IMR-90 (cell line): Measurements from ENCODE around the gene SLC25A19. TPM values are rescaled to one million over a fixed set of nuclear protein-coding genes. Genes with fewer than 3 reads are reported as not detected.
A peak's percentile ranks its signal among the peaks of the same experiment; 100 is the strongest.

Experiments used
- ATAC-seq: fragments of 200-7000 bp; cut with Tn5 transposase; 2 replicates; pipeline ENCODE4 v1.9.1; 2020; ENCODE audit warnings: low read depth, mild to moderate bottlenecking, moderate library complexity
- BruUV-seq: library from RNA; stranded (reverse); fragments of 400-500 nt; replicated peaks from 2 replicates; lab custom pipeline; 2021; lab: Mats Ljungman, UMichigan
- CTCF ChIA-PET: fragments of 300-600 bp; formaldehyde crosslinking; extraction: SDS; loops from one replicate; lab custom pipeline; 2021; ENCODE audit warnings: antibody characterized with exemption; lab: Yijun Ruan, JAX
- POLR2A ChIA-PET: fragments of 300-600 bp; sonication (Branson Sonifier 250); formaldehyde crosslinking; loops from one replicate; lab custom pipeline; 2022; ENCODE audit warnings: antibody characterized with exemption; ENCODE audit not compliant: unreplicated experiment; lab: Charles Lee
- DNase-seq: peaks from one replicate; pipeline ENCODE4 v3.0.0; 2013
- H2AFZ ChIP-seq: replicated peaks from 2 replicates; pipeline ENCODE3; 2013; ENCODE audit warnings: low read length, mild to moderate bottlenecking; ENCODE audit not compliant: poor library complexity
- H2AK5ac ChIP-seq: 2 replicates; pipeline ENCODE4 v1.6.1; 2013; ENCODE audit warnings: low read depth, low read length, inconsistent platforms
- H2AK9ac ChIP-seq: replicated peaks from 2 replicates; pipeline ENCODE3; 2013; ENCODE audit warnings: mild to moderate bottlenecking, low read depth, low read length, moderate library complexity; ENCODE audit not compliant: poor library complexity
- H2BK120ac ChIP-seq: 2 replicates; pipeline ENCODE4 v1.6.1; 2013; ENCODE audit warnings: low read depth, low read length, inconsistent platforms
- H2BK15ac ChIP-seq: 3 replicates; pipeline ENCODE4 v1.6.1; 2013; ENCODE audit warnings: low read depth, low read length, inconsistent platforms
- H2BK20ac ChIP-seq: 2 replicates; pipeline ENCODE4 v1.6.1; 2013; ENCODE audit warnings: low read depth, mild to moderate bottlenecking, inconsistent platforms, low read length, moderate library complexity
- H2BK5ac ChIP-seq: 2 replicates; pipeline ENCODE4 v1.6.1; 2013; ENCODE audit warnings: mild to moderate bottlenecking, low read depth, low read length, inconsistent platforms; ENCODE audit not compliant: poor library complexity, severe bottlenecking
- H3K14ac ChIP-seq: replicated peaks from 2 replicates; pipeline ENCODE4 v1.6.1; 2013; ENCODE audit warnings: low read depth, low read length, inconsistent platforms
- H3K18ac ChIP-seq: 2 replicates; pipeline ENCODE4 v1.6.1; 2013; ENCODE audit warnings: low read depth, low read length, control low read depth
- H3K23ac ChIP-seq: 2 replicates; pipeline ENCODE4 v1.6.1; 2013; ENCODE audit warnings: low read depth, low read length, inconsistent platforms
- H3K27ac ChIP-seq: 2 replicates; pipeline ENCODE4 v1.5.1; 2013; ENCODE audit warnings: mild to moderate bottlenecking, control low read depth, low read length; ENCODE audit not compliant: insufficient read depth
- H3K27me3 ChIP-seq: 2 replicates; pipeline ENCODE4 v1.6.1; 2013; ENCODE audit warnings: low read length; ENCODE audit not compliant: control insufficient read depth, insufficient read depth
- H3K36me3 ChIP-seq: 2 replicates; pipeline ENCODE4 v1.6.1; 2013; ENCODE audit warnings: low read length, mixed read lengths; ENCODE audit not compliant: control insufficient read depth, insufficient read depth
- H3K4ac ChIP-seq: 2 replicates; pipeline ENCODE4 v1.6.1; 2013; ENCODE audit warnings: low read depth, low read length, inconsistent platforms
- H3K4me1 ChIP-seq: 2 replicates; pipeline ENCODE4 v1.6.1; 2013; ENCODE audit warnings: low read length, mixed read lengths; ENCODE audit not compliant: control insufficient read depth, insufficient read depth
- H3K4me2 ChIP-seq: 2 replicates; pipeline ENCODE4 v1.6.1; 2013; ENCODE audit warnings: low read depth, mild to moderate bottlenecking, control low read depth, low read length, moderate library complexity
- H3K4me3 ChIP-seq: 2 replicates; pipeline ENCODE4 v1.5.1; 2013; ENCODE audit warnings: low read depth, mild to moderate bottlenecking, control low read depth, low read length, moderate library complexity; ENCODE audit not compliant: insufficient read depth
- H3K56ac ChIP-seq: 2 replicates; pipeline ENCODE4 v1.6.1; 2013; ENCODE audit warnings: low read length, inconsistent platforms; ENCODE audit not compliant: insufficient read depth; ENCODE audit errors: extremely low read depth
- H3K79me1 ChIP-seq, 2 experiments: 2 replicates each; pipeline ENCODE4 v1.6.1; 2013; ENCODE audit warnings: low read length in 2 of 2, inconsistent platforms in 1 of 2, low read depth in 1 of 2
- H3K9ac ChIP-seq: 2 replicates; pipeline ENCODE4 v1.6.1; 2013; ENCODE audit warnings: low read depth, low read length, control low read depth
- H3K9me1 ChIP-seq: 2 replicates; pipeline ENCODE4 v1.6.1; 2013; ENCODE audit warnings: low read length, inconsistent platforms; ENCODE audit not compliant: insufficient read depth
- H3K9me3 ChIP-seq: 2 replicates; pipeline ENCODE4 v1.6.1; 2013; ENCODE audit warnings: low read length; ENCODE audit not compliant: control insufficient read depth, insufficient read depth
- H4K20me1 ChIP-seq: 2 replicates; pipeline ENCODE4 v1.6.1; 2013; ENCODE audit warnings: low read length, inconsistent platforms; ENCODE audit not compliant: insufficient read depth
- H4K5ac ChIP-seq: 2 replicates; pipeline ENCODE4 v1.6.1; 2013; ENCODE audit warnings: mild to moderate bottlenecking, low read depth, low read length, control low read depth
- H4K8ac ChIP-seq, 2 experiments: 2 replicates each; pipeline ENCODE4 v1.6.1; 2013; ENCODE audit warnings: low read depth in 2 of 2, low read length in 2 of 2, control low read depth in 1 of 2, inconsistent platforms in 1 of 2
- H4K91ac ChIP-seq: 2 replicates; pipeline ENCODE4 v1.6.1; 2013; ENCODE audit warnings: low read depth, low read length, inconsistent platforms; ENCODE audit not compliant: insufficient read depth
- BHLHE40 ChIP-seq: fragments of 150-350 bp; IDR thresholded peaks from 2 replicates; pipeline ENCODE4 v1.6.1; 2016; ENCODE audit warnings: mild to moderate bottlenecking, low read depth, low read length
- CEBPB ChIP-seq: IDR thresholded peaks from 2 replicates; pipeline ENCODE4 v1.6.1; 2012; ENCODE audit warnings: low read depth, low read length, improper control_type of control experiment
- CHD1 ChIP-seq: IDR thresholded peaks from 2 replicates; pipeline ENCODE4 v1.6.1; 2012; ENCODE audit warnings: low read depth, low read length, improper control_type of control experiment
- FOS ChIP-seq: fragments of 150-350 bp; IDR thresholded peaks from 2 replicates; pipeline ENCODE4 v1.6.1; 2016; ENCODE audit warnings: low read depth, low read length
- MAFK ChIP-seq: IDR thresholded peaks from 2 replicates; pipeline ENCODE4 v1.6.1; 2012; ENCODE audit warnings: low read depth, low read length, improper control_type of control experiment
- MAZ ChIP-seq: IDR thresholded peaks from 2 replicates; pipeline ENCODE4 v1.6.1; 2012; ENCODE audit warnings: low read depth, mild to moderate bottlenecking, low read length, improper control_type of control experiment, moderate library complexity, borderline replicate concordance
- MXI1 ChIP-seq: IDR thresholded peaks from 2 replicates; pipeline ENCODE4 v1.6.1; 2012; ENCODE audit warnings: low read depth, mild to moderate bottlenecking, low read length, moderate library complexity, borderline replicate concordance
- NFE2L2 ChIP-seq: fragments of 150-350 bp; IDR thresholded peaks from 2 replicates; pipeline ENCODE4 v1.6.1; 2016; ENCODE audit warnings: low read depth, mild to moderate bottlenecking, low read length
- POLR2A ChIP-seq: IDR thresholded peaks from 2 replicates; pipeline ENCODE4 v1.6.1; 2012; ENCODE audit warnings: mild to moderate bottlenecking, low read depth, low read length
- RAD21 ChIP-seq: IDR thresholded peaks from 2 replicates; pipeline ENCODE4 v1.6.1; 2012; ENCODE audit warnings: low read length, improper control_type of control experiment
- RCOR1 ChIP-seq: IDR thresholded peaks from 2 replicates; pipeline ENCODE4 v1.6.1; 2012; ENCODE audit warnings: mild to moderate bottlenecking, low read length, improper control_type of control experiment; ENCODE audit not compliant: insufficient replicate concordance
- RFX5 ChIP-seq: IDR thresholded peaks from 2 replicates; pipeline ENCODE4 v1.8.0; 2012; ENCODE audit warnings: low read depth, mild to moderate bottlenecking, low read length, moderate library complexity
- SMC3 ChIP-seq: fragments of 150-350 bp; IDR thresholded peaks from 2 replicates; pipeline ENCODE4 v1.6.1; 2016; ENCODE audit warnings: low read depth, mild to moderate bottlenecking, antibody characterized with exemption, low read length, moderate library complexity
- WGBS, 2 experiments: methylation state at CpG; one replicate each; pipeline versions ENCODE4 v1.1.5 to v1.1.7; 2013; ENCODE audit warnings: missing lambda C conversion rate in 2 of 2; ENCODE audit not compliant: insufficient read length in 1 of 2; ENCODE audit errors: extremely low coverage in 2 of 2; 5-methylcytosine and 5-hydroxymethylcytosine counted together
- dilution Hi-C: fragments of 300-500 bp; cut with HindIII; formaldehyde crosslinking; loops from one replicate; pipeline ENCODE4 v1.14.3; 2018; ENCODE audit warnings: low sequenced_read_pairs; ENCODE audit not compliant: unreplicated experiment
- in situ Hi-C: fragments of 300-500 bp; cut with MboI; formaldehyde crosslinking; loops from 3 replicates; pipeline ENCODE4 v1.14.3; 2019; ENCODE audit warnings: low sequenced_read_pairs, inconsistent platforms, mixed read lengths
- intact Hi-C: fragments of 100-400 bp; cut with micrococcal nuclease; formaldehyde crosslinking; loops from 2 replicates; pipeline ENCODE4 v1.10.0; 2022
- polyA plus RNA-seq, 3 experiments: library from polyadenylated mRNA; depleted of rRNA; stranded (reverse); fragments of >200 nt; gene quantifications; 2 replicates each; pipeline ENCODE4 v1.2.3, GENCODE V29; 2012; ENCODE audit warnings: low replicate concordance in 1 of 3
- total RNA-seq: library from RNA; depleted of rRNA; stranded (reverse); fragments of >200 nt; gene quantifications from 2 replicates; pipeline ENCODE4 v1.2.3, GENCODE V29; 2012
- TF ChIP-seq, protein P1 (sequence below): conservative IDR thresholded peaks from 2 replicates; pipeline ENCODE4 v1.5.1; 2012; ENCODE audit warnings: mild to moderate bottlenecking, low read depth, low read length, improper control_type of control experiment
- TF ChIP-seq, protein P2 (sequence below): fragments of 150-350 bp; IDR thresholded peaks from 2 replicates; pipeline ENCODE4 v1.6.1; 2016; ENCODE audit warnings: low read depth, mild to moderate bottlenecking, low read length, moderate library complexity, borderline replicate concordance
- TF ChIP-seq, protein P3 (sequence below): fragments of 150-350 bp; IDR thresholded peaks from 2 replicates; pipeline ENCODE4 v1.6.1; 2017; ENCODE audit warnings: mild to moderate bottlenecking, antibody characterized with exemption, low read length, low read depth

The SLC25A19 gene
- total and polyA plus RNA-seq, 2 of the 4 experiments (the other 2 are of a cell fraction): 9.1 to 9.2 TPM

DNA sequence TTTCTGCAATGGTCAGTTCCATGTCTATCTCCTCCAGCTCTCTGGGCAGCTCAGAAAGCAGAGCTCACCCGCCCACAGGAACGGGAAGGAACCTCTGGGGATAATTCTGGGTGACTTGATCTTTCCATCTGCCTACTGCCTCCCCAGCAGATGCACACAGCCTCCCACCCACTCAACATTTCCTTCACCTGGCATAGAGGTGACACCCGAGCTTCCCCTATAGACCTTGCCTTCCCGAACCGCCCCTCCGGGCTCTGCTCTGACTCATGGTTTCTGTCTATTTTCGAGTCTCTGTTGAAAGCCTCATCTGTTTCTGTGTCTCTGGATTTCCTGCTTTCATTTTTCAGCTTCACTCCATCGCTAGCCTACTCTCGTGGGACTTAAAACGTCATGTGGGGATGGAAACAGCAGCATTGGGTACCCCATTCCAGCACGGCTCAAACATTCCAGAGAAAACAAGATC lies 39.2 kb downstream of the SLC25A19 start:
- no peak for TF ChIP-seq RAD21
- no peak for TF ChIP-seq POLR2A
- TF ChIP-seq, protein P1, sequence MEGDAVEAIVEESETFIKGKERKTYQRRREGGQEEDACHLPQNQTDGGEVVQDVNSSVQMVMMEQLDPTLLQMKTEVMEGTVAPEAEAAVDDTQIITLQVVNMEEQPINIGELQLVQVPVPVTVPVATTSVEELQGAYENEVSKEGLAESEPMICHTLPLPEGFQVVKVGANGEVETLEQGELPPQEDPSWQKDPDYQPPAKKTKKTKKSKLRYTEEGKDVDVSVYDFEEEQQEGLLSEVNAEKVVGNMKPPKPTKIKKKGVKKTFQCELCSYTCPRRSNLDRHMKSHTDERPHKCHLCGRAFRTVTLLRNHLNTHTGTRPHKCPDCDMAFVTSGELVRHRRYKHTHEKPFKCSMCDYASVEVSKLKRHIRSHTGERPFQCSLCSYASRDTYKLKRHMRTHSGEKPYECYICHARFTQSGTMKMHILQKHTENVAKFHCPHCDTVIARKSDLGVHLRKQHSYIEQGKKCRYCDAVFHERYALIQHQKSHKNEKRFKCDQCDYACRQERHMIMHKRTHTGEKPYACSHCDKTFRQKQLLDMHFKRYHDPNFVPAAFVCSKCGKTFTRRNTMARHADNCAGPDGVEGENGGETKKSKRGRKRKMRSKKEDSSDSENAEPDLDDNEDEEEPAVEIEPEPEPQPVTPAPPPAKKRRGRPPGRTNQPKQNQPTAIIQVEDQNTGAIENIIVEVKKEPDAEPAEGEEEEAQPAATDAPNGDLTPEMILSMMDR: no peak
- no peak for TF ChIP-seq RCOR1
- TF ChIP-seq CEBPB: no peak
- no peak for TF ChIP-seq SMC3
- no peak for TF ChIP-seq BHLHE40
- TF ChIP-seq MAFK: no peak
- TF ChIP-seq, protein P2, sequence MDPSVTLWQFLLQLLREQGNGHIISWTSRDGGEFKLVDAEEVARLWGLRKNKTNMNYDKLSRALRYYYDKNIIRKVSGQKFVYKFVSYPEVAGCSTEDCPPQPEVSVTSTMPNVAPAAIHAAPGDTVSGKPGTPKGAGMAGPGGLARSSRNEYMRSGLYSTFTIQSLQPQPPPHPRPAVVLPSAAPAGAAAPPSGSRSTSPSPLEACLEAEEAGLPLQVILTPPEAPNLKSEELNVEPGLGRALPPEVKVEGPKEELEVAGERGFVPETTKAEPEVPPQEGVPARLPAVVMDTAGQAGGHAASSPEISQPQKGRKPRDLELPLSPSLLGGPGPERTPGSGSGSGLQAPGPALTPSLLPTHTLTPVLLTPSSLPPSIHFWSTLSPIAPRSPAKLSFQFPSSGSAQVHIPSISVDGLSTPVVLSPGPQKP: no peak
- no peak for TF ChIP-seq MAZ
- no peak for TF ChIP-seq MXI1
- no peak for TF ChIP-seq FOS
- no peak for TF ChIP-seq NFE2L2
- TF ChIP-seq, protein P3, sequence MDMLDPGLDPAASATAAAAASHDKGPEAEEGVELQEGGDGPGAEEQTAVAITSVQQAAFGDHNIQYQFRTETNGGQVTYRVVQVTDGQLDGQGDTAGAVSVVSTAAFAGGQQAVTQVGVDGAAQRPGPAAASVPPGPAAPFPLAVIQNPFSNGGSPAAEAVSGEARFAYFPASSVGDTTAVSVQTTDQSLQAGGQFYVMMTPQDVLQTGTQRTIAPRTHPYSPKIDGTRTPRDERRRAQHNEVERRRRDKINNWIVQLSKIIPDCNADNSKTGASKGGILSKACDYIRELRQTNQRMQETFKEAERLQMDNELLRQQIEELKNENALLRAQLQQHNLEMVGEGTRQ: no peak
- TF ChIP-seq RFX5: no peak
- no peak for TF ChIP-seq CHD1
- ChIA-PET CTCF (interaction anchor here (1.4 to 2.1 kb wide), 2 partner anchors 9 to 21 kb away, joined by 4 to 7 read pairs; partner anchors contain the start of gene MIF4GD), POLR2A (no interaction called here)
- Histone ChIP-seq H2AK9ac (no peak overlapping the region), H3K56ac (no peak overlapping the region), H2BK5ac (no peak overlapping the region), H3K9ac (no peak overlapping the region), H3K4ac (no peak overlapping the region), H3K4me3 (no peak overlapping the region), H4K20me1 (peaks cover 34% of the 10 kb centered on the region), H2BK15ac (no peak overlapping the region), H3K9me1 (0 out of 2 replicates have a peak, but pooled peaks cover 6% of the 10 kb centered on the region), H3K18ac (no peak overlapping the region), H3K36me3 (peaks cover 14% of the 10 kb centered on the region), H2BK120ac (no peak overlapping the region), H2AK5ac (no peak overlapping the region), H3K14ac (no peak overlapping the region), H4K91ac (no peak overlapping the region), H3K79me1 (peaks cover 10 to 51% of the 10 kb centered on the region in 2 experiments; a peak in 3 of 4 replicates), H4K8ac (no peak overlapping the region), H3K27me3 (no peaks in the 10 kb centered on the region), H3K4me1 (peaks cover 3% of the 10 kb centered on the region; the same call in 1 of the 2 replicates), H4K5ac (no peak overlapping the region), H3K27ac (no peak overlapping the region), H3K4me2 (no peak overlapping the region), H2BK20ac (no peak overlapping the region), H2AFZ (no peak overlapping the region), H3K9me3 (no peaks in the 10 kb centered on the region), H3K23ac (no peak overlapping the region)
- in situ Hi-C loops (no loop called here), intact Hi-C loops (no loop called here), dilution Hi-C loops (no loop called here)
- DNase-seq: peak; percentile 18
- peak; percentile 46 for ATAC-seq
- no CpG with 5 or more reads among the region's 11 CpGs for WGBS, 2 experiments
- BruUV-seq: no TSS peak
